ENCODE measurements around the gene STK25.
A peak's percentile ranks its signal among the peaks of the same experiment; 100 is the strongest.

STK25 gene

GRCh38 chr2:241514986-241515737 is 6.8 kb upstream of the STK25 start:
- Histone ChIP-seq H3K79me2 (ENCODE audit: low read length) (no peaks in the 10 kb centered on the region), H3K4me3 (ENCODE audit: low read length) (no peak overlapping the region), H3K4me1 (ENCODE audit: low read length) (peaks cover 22% of the 10 kb centered on the region), H3K27ac (ENCODE audit: low read length) (peak overlapping the region; percentile 35; the same call in 1 of the 2 replicates), H3K27me3 (ENCODE audit: low read depth, low read length) (no peaks in the 10 kb centered on the region), H3K36me3 (replicated peaks; ENCODE audit: low read depth, low read length) (no peaks in the 10 kb centered on the region), H3K9ac (ENCODE audit: low read length) (no peak overlapping the region; the same call in 1 of the 2 replicates), H3K4me2 (ENCODE audit: low read length) (peak overlapping the region; percentile 46), H2AFZ (ENCODE audit: low read depth, low read length) (peak overlapping the region; percentile 73), H3K9me3 (ENCODE audit: insufficient read depth, low read length) (no peaks in the 10 kb centered on the region), H4K20me1 (ENCODE audit: insufficient read depth, low read length) (no peaks in the 10 kb centered on the region)
- TF ChIP-seq EZH2phosphoT487 (IDR thresholded peaks at IDR 0.05; ENCODE audit: low read depth) (no peak), CTCF (IDR thresholded peaks at IDR 0.05; ENCODE audit: low read depth, low read length) (no peak)

GRCh38 chr2:241514553-241514952 is 6.2 kb upstream of the STK25 start:
- Histone ChIP-seq H3K27ac (ENCODE audit: low read length) (no peak overlapping the region), H3K36me3 (replicated peaks; ENCODE audit: low read depth, low read length) (no peaks in the 10 kb centered on the region), H3K79me2 (ENCODE audit: low read length) (no peaks in the 10 kb centered on the region), H4K20me1 (ENCODE audit: insufficient read depth, low read length) (no peaks in the 10 kb centered on the region), H3K27me3 (ENCODE audit: low read depth, low read length) (no peaks in the 10 kb centered on the region), H3K4me3 (ENCODE audit: low read length) (no peak overlapping the region), H3K4me1 (ENCODE audit: low read length) (peaks cover 22% of the 10 kb centered on the region), H3K9me3 (ENCODE audit: insufficient read depth, low read length) (no peaks in the 10 kb centered on the region), H2AFZ (ENCODE audit: low read depth, low read length) (no peak overlapping the region), H3K4me2 (ENCODE audit: low read length) (no peak overlapping the region), H3K9ac (ENCODE audit: low read length) (no peak overlapping the region)
- TF ChIP-seq EZH2phosphoT487 (IDR thresholded peaks at IDR 0.05; ENCODE audit: low read depth): no peak
- TF ChIP-seq CTCF (IDR thresholded peaks at IDR 0.05; ENCODE audit: low read depth, low read length): no peak

- H2AFZ ChIP-seq (ENCODE audit: low read depth, low read length): no peak overlapping the region
- peaks cover 15% of the 10 kb centered on the region for H3K79me2 ChIP-seq (ENCODE audit: low read length)
- no peak overlapping the region for H3K27ac ChIP-seq (ENCODE audit: low read length)
- H4K20me1 ChIP-seq (ENCODE audit: insufficient read depth, low read length): no peaks in the 10 kb centered on the region
- no peaks in the 10 kb centered on the region for H3K27me3 ChIP-seq (ENCODE audit: low read depth, low read length)
- no peak overlapping the region for H3K4me3 ChIP-seq (ENCODE audit: low read length)
- H3K9ac ChIP-seq (ENCODE audit: low read length): no peak overlapping the region
- TF ChIP-seq CTCF (IDR thresholded peaks at IDR 0.05; ENCODE audit: low read depth, low read length) (no peak), EZH2phosphoT487 (IDR thresholded peaks at IDR 0.05; ENCODE audit: low read depth) (no peak)
- no peaks in the 10 kb centered on the region for H3K36me3 ChIP-seq (replicated peaks; ENCODE audit: low read depth, low read length)
- peak overlapping the region; percentile 28; the same call in 1 of the 2 replicates for H3K4me2 ChIP-seq (ENCODE audit: low read length)
- peaks cover 29% of the 10 kb centered on the region for H3K4me1 ChIP-seq (ENCODE audit: low read length)
- H3K9me3 ChIP-seq (ENCODE audit: insufficient read depth, low read length): no peaks in the 10 kb centered on the region
Observed at GRCh38 chr2:241511091-241511741, 2.8 kb upstream of the STK25 start.

GRCh38 chr2:241509155-241509784 is 886 bp upstream of the STK25 start:
- Histone ChIP-seq H3K79me2 (ENCODE audit: low read length) (peaks cover 22% of the 10 kb centered on the region), H3K4me2 (ENCODE audit: low read length) (peak overlapping the region; percentile 66), H3K27ac (ENCODE audit: low read length) (no peak overlapping the region), H4K20me1 (ENCODE audit: insufficient read depth, low read length) (no peaks in the 10 kb centered on the region), H3K27me3 (ENCODE audit: low read depth, low read length) (no peaks in the 10 kb centered on the region), H3K36me3 (replicated peaks; ENCODE audit: low read depth, low read length) (no peaks in the 10 kb centered on the region), H2AFZ (ENCODE audit: low read depth, low read length) (peak overlapping the region; percentile 85), H3K9me3 (ENCODE audit: insufficient read depth, low read length) (no peaks in the 10 kb centered on the region), H3K4me3 (ENCODE audit: low read length) (peak overlapping the region; percentile 96), H3K9ac (ENCODE audit: low read length) (no peak overlapping the region), H3K4me1 (ENCODE audit: low read length) (peaks cover 21% of the 10 kb centered on the region)
- TF ChIP-seq EZH2phosphoT487 (IDR thresholded peaks at IDR 0.05; ENCODE audit: low read depth): no peak
- TF ChIP-seq CTCF (IDR thresholded peaks at IDR 0.05; ENCODE audit: low read depth, low read length): no peak
